Testis (tissue), 2 donors: Measurements from ENCODE around the gene USP1.

Experiments
- POLR2A ChIP-seq: fragments of 450-650 bp; IDR thresholded peaks from one replicate; pipeline ENCODE4 v1.6.1; 2017; ENCODE audit warnings: antibody characterized with exemption, mild to moderate bottlenecking, moderate library complexity
- TF ChIP-seq, protein P1 (sequence below), 3 experiments: fragments of 450-650 bp in 2 of 3; fragments of 200-600 bp in 1 of 3; sonication (generic) in 1 of 3; IDR thresholded peaks; one replicate each; pipeline ENCODE4 v1.5.1; 2016 to 2019; ENCODE audit warnings: antibody characterized with exemption in 3 of 3, mild to moderate bottlenecking in 2 of 3, moderate library complexity in 1 of 3

DNA sequence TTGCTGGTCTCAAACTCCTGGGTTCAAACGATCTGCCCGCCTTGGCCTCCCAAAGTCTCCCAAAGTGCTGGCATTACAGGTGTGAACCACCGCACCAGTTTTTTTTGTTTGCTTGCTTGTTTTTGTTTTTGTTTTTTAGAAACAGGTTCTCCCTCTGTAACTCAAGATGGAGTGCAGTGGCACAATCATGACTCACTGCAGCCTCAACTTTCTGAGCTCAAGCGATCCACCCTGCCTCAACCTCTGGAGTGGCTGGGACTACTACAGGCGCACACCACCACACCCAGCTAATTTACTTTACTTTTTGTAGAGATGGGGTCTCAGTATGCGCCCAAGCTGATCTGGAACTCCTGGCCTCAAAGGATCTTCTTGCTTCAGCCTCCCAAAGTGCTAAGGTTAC lies 47.3 kb upstream of the USP1 start:
- TF ChIP-seq POLR2A: no peak
- TF ChIP-seq, protein P1, sequence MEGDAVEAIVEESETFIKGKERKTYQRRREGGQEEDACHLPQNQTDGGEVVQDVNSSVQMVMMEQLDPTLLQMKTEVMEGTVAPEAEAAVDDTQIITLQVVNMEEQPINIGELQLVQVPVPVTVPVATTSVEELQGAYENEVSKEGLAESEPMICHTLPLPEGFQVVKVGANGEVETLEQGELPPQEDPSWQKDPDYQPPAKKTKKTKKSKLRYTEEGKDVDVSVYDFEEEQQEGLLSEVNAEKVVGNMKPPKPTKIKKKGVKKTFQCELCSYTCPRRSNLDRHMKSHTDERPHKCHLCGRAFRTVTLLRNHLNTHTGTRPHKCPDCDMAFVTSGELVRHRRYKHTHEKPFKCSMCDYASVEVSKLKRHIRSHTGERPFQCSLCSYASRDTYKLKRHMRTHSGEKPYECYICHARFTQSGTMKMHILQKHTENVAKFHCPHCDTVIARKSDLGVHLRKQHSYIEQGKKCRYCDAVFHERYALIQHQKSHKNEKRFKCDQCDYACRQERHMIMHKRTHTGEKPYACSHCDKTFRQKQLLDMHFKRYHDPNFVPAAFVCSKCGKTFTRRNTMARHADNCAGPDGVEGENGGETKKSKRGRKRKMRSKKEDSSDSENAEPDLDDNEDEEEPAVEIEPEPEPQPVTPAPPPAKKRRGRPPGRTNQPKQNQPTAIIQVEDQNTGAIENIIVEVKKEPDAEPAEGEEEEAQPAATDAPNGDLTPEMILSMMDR (IDR thresholded peaks at IDR 0.05): no peak
